Measurements from ENCODE around the gene FOXO1. TPM values are rescaled to one million over a fixed set of nuclear protein-coding genes. Genes with fewer than 3 reads are reported as not detected.
A peak's percentile ranks its signal among the peaks of the same experiment; 100 is the strongest.
"Not testable (repeated sequence)": the region's sequence is repeated elsewhere in the genome, so short reads cannot be mapped to it uniquely, and the experiment has no call there.

FOXO1 gene
- 14.6 TPM for total RNA-seq
- long read RNA-seq, full-length matches to known transcripts: 16 of 32 reads
- long read RNA-seq, partial matches to known transcripts: 6 of 32 reads
- long read RNA-seq, other reads (novel, unspliced or antisense): 10 of 32 reads

DNA sequence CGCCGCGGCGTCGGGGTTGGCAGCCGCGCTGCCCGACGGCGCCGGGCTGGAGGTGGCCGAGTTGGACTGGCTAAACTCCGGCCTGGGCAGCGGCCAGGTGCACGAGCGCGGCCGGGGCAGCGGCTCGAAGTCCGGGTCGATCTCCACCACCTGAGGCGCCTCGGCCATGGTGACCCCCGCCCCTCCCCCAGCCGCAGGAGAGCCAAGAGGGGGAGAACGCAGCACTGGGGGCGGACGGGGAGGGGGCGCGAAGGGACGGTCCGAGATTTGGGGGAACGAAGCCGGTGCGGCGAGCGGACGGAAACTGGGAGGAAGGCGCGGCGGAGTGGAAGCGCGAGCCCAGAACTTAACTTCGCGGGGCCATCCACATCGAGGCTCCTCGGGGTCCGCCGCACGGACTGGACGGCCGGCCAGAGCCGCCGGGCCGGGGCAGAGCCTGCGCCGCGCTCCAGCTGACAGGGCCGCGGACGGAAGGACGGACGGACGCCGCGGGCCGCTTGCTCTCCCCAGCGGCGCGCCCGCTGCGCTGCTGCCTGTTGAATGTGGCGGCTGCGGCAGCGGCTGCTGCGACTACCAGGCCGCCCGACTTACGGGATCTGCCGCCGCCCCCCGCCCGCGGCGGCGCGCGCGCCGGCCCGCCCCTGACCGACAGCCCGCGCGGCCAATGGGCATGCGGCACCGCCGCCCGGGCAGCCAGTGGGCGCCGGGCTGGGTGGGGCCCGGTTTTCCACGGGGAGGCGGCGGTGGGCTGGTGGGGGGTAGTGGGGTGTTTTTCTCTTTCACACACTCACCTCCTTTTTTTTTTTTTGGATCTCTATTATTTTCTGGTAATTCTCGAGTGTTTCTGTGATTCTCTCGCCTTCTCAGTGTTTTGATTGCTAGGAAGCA is at the start of gene FOXO1:
FOXO1 (minus strand) TSS at position 597 of the 888 bp plus-strand sequence; CDS start at position 168, 429 bp downstream.
- peak; percentile 93 for DNase-seq (ENCODE audit: low spot score)
- intact Hi-C loops (cut with DNase I): loop anchor here (2.0 to 5.0 kb wide), 4 partner anchors 79 to 474 kb away; no protein-coding TSS in a partner anchor

DNA sequence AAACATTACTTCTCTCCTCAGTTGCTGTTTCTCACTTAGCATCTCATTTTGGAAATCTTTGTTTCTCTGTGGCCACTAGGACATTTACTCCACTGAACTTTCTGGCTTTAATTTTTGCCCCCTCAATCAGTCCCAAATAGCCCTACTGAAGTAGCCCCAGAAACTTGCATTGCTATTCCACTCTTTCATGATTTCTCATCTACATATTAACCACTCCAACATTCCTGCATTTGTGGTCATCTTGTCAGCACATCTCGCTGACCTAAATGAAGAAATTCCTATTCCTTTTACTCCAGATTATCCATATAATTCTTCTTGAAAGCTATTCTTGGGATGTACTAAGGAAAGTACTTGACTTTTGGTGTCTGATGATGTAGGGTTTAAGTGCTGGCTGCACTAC is 48.0 kb upstream of the FOXO1 start:
- DNase-seq (ENCODE audit: low spot score); intact Hi-C loops (cut with DNase I): not testable (repeated sequence)

DNA sequence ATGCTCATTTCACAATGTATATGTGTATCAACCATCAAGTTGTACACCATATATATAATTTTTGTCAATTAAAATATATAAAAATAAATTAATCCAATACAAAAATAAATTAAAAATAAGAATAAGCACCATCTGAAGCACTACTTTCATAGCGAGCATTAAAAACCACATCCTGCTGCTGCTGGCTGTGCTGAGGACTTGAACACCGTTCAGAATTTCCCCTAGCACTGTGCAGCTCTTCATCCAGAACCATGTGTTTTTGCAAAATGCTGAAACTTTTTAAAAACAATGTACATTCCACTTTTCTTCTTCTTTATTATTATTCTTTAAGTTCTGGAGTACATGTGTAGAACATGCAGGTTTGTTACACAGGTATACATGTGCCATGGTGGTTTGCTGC is 40.0 kb upstream of the FOXO1 start:
- no peak for DNase-seq (ENCODE audit: low spot score)
- intact Hi-C loops (cut with DNase I): no loop called here

DNA sequence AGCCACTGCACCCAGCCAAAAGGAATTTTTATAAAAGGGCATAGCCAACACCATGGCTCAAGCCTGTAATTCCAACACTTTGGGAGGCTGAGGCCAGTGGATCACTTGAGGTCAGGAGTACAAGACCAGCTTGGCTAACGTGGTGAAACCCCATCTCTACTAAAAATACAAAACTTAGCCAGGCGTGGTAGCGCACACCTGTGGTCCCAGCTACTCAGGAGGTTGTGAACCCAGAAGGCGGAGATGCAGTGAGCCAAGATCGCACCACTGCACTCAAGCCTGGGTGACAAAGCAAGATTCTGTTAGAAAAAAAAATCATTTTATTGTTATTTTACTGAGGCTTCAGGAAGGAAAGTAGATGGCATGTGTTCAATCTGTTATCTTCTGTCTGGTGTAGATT is 31.3 kb upstream of the FOXO1 start:
- intact Hi-C loops (cut with DNase I): no loop called here
- DNase-seq (ENCODE audit: low spot score): no peak

DNA sequence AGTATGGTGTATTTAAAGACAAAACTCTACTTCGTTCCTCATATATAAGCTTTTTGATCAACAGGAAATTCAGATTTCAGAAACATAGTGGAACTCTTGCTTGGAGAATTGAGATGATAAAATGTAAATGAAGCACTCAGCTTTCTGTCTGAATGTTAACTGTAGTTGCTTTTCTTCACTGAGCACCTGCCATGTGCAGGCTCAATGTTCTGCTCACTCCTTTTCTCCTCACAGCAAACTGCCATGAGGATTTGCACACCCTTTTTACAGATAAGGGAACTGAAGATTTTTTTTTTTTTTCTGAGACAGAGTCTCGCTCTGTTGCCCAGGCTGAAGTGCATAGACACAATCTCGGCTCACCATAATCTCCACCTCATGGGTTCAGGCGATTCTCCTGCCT is 28.0 kb upstream of the FOXO1 start:
- no peak for DNase-seq (ENCODE audit: low spot score)
- intact Hi-C loops (cut with DNase I): no loop called here

DNA sequence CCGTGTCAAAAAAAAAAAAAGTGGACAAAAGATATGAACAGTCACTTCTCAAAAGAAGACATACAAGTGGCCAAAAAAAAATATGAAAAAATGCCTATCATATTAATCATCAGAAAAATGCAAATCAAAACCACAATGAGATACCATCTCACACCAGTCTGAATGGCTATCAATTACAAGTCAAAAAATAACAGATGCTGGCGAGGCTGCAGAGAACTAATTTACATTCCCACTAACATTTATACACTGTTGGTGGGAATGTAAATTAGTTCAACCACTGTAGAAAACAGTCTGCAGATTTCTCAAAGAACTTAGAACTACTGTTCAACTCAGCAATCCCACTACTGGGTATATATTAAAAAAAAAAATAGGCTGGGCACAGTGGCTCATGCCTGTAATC is 26.5 kb upstream of the FOXO1 start:
- intact Hi-C loops (cut with DNase I): no loop called here

DNA sequence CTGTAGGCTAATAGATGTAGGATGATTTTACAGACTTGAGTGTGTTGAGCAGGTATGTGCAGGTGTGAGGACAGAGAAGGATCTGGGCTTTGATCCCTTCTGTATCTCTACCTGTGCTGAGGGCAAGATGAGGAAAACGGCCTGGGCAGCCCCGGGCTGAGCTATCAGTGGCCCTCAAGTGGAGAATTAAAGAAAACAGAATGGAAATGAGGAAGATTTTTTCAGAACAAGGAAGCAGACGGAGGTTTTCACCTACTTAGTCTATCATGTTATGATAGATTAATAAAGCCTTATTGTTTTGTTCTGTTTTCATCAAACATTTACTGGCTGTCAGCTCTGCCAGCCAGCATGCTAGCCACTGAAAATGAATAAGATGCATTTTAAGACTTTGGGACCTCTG is 22.3 kb upstream of the FOXO1 start:
- intact Hi-C loops (cut with DNase I): loop anchor here (10.0 kb wide), 1 partner anchor 914 kb away; no protein-coding TSS in a partner anchor
- DNase-seq (ENCODE audit: low spot score): no peak

More for the DNA sequence above, 26.5 kb upstream of the FOXO1 start:
- no peak for DNase-seq (ENCODE audit: low spot score)

DNA sequence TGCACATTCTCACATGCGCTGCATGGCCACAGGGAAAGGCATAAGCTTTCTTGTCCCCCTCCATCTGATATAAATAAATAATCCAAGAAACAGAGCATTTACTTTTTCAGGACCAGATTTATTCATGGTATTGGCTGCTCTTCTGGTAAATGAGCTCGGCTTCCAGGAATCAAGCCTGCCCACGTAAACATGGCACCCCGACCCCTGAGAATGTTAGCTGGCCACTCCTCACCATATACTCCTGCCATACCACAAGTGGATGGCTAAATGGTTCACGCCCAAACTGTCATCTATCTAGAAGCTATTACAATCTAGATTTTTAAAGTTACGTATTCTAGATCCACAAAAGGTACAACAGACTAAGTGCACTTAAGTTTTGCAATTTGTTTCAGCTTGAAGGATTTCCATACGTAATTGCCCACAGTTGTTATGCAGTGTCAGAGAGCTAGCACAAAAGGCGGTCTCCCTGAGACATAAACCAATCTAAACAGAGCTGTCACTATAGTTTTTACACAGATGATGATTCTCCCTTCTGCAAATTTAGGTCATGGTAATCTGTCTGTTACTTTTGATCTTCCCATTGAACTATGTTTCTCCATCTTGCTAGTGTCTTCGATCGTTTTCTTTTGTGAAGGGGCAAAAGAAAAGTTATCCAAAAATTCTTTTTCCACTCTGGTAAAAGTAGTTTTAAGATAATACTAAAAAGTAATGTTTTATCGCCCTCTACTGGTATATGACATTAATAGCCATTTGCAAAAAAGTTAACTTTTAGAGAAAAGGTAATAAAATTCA is 16.2 kb upstream of the FOXO1 start:
- intact Hi-C loops (cut with DNase I): loop anchor here (2.0 to 10.0 kb wide), 4 partner anchors 612 to 990 kb away; no protein-coding TSS in a partner anchor

DNA sequence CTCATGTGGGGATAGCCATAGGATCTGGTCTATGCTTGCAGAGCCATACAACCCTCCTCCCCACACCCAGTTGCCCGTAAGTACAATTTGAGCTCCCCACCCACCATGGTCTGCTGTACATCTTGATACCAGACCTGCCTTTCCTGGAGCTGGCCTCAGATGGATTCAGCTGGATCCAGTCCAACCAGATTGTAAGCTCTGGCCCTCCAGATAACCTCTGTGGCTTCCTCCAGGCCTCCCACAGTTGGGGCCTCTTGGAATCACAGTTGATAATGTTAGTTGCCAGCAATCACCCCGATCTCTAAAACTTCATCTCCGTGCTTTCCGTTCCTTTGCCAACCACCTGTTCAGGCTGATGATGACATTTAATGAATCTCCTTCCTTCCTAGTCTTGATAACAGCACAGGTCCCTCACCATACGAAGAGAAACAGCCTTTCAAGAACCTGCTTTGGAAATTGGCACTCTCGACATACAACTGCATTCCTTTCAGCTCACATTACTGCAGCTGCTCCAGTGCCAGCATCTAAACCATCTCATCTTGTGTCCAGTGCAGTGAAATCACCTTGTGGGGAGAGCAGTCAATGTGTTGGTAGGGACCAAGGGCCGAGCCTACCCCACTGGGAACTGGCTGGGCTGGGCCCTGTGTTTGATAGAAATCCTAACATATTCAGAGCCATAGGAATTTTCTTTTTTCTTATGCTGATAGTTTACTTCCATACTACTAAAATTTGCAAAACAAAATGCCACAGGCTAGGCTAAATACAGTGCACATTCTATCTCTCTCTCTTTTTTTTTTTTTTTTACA is 15.1 kb upstream of the FOXO1 start:
- intact Hi-C loops (cut with DNase I): loop anchor here (2.0 to 10.0 kb wide), 4 partner anchors 611 to 989 kb away; no protein-coding TSS in a partner anchor
- no peak for DNase-seq (ENCODE audit: low spot score)

More for the DNA sequence above, 16.2 kb upstream of the FOXO1 start:
- DNase-seq (ENCODE audit: low spot score): no peak

DNA sequence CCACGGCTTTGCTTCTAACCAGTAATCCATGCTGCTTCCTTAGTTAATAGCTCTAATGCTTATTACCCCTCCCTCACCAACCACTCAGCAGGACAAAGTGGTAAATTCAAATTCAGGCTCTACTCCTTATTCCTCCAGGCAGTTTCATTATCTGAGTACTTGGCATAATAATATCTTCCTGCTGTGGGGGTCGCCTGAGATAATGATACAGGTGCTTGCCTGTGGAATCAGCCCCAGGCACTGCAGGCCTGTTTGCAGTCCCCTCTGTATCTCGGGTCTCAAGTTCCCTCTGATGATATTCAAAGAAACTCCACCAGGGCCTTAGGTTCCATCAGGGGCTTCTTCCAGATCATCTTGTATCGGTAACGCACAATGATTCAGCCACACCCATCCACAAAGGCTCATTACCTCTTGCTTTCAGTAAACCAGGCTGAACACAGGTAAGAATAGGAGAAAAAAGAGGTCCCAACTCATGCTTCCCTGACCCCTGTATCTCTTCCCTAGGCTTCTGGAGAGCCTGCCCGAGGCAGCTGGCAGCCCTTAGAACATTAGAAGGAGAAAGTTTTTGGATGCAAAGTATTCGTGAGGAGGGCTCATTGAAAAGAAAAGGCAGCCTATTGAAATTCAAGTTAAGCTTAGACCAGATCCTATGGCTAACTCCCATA is 14.3 kb upstream of the FOXO1 start:
- no peak for DNase-seq (ENCODE audit: low spot score)
- intact Hi-C loops (cut with DNase I): loop anchor here (5.0 to 10.0 kb wide), 3 partner anchors 738 to 988 kb away; no protein-coding TSS in a partner anchor

DNA sequence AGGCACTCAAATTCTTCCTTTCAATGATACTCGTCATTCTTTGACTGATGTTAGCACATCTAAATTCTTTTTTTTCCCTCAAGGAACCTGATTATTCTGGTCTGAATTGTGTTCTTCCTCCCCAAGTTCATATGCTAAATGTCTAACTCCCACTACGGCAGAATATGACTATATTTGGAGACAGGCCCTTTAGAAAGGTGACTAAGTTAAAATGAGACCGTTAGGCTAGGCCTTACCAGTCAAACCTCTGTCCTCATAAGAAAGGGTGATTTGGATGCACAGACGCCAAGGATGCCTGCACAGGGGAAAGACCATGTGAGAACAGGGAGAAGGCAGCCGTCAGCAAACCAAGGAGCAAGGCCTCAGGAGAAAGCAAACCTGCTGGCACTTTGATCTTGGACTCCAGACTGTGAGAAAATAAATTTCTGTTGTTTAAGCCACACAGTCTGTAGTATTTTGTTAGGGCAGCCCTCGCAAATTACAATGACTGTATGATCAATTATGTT is 13.1 kb upstream of the FOXO1 start:
- no peak for DNase-seq (ENCODE audit: low spot score)
- intact Hi-C loops (cut with DNase I): no loop called here

DNA sequence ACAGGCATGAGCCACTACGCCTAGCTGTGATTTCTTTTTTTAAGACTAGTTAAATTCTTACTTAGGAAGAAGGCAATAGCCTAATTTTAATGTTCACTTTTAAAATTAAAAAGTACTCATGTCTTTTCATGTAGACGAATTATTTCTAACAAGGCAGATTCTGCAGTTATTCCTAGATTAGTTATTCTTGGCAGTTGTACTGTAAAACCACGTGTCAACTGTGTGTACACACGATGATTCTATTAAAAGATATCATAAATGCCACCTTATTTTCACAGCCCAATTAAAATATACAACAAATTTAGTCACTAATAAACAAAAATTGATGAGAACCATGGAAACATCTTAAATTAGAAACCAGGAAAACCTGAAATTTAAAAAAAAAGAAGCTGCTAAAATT is 10.6 kb upstream of the FOXO1 start:
- DNase-seq (ENCODE audit: low spot score): no peak
- intact Hi-C loops (cut with DNase I): no loop called here

DNA sequence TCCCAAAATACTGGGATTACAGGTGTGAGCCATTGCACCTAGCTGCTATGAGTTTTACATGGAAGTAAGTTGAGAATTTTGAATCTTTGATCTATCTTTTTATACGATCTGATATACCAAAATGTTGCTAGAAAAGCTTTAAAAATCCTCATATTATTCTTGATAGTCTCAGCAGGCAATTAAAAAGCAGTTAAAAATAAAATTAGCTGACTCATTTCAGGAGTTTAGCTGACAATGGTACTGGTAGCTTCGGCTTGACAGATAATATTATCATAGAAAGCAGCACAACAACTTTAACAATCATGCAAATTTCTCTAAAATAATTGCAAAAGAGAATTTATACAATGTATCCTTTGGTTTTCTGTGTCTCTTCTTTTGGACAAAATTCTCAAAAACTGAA is 9.6 kb upstream of the FOXO1 start:
- intact Hi-C loops (cut with DNase I): no loop called here

DNA sequence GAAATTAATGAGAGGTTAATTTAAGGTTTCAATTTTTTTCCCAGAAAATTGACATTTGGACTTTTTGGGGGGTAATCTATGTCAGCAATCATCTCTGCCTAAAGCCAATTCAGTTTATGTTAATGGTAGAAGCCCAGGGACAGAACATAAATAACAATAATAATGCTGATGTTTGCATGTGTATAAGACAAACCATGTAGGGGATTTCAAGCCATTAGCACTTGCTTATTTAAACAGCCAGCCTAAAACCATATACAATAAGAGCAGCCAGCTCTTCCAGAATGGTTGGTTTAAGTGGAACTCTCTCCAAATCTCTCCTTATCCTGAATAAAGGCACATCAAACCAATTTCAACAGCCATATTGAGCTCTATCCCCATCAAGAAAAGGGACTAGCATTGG is 7.0 kb upstream of the FOXO1 start:
- DNase-seq (ENCODE audit: low spot score): no peak
- intact Hi-C loops (cut with DNase I): no loop called here

More for the DNA sequence above, 9.6 kb upstream of the FOXO1 start:
- no peak for DNase-seq (ENCODE audit: low spot score)

DNA sequence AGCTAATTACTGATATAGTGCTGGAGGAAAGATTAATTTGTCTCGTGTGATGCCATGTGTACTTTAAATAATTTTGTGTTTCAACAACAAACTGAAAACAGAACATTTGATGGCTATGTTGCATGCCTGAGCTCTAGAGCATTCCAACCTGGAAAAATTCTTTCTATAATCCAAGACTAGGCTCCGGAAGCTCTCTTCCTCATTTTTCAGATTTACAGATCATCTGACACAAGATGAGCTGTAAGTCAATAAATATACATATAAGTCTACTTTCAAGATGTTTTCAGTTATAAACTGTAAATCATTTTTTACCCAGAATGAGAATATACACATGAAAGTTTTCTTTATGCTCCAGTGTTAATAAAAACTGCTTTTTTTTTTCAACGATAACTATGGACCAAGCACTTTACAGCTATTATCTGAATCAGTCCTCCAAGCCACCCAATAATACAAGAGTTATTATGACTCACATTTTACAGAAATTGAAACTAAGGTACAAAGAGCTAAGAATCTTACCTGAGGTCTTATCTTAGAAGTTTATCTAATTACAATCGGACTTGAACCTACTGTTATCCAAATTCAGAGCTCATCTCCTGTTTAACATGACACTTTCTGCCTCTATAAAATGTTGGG is 6.4 kb upstream of the FOXO1 start:
- DNase-seq (ENCODE audit: low spot score): no peak
- intact Hi-C loops (cut with DNase I): no loop called here

DNA sequence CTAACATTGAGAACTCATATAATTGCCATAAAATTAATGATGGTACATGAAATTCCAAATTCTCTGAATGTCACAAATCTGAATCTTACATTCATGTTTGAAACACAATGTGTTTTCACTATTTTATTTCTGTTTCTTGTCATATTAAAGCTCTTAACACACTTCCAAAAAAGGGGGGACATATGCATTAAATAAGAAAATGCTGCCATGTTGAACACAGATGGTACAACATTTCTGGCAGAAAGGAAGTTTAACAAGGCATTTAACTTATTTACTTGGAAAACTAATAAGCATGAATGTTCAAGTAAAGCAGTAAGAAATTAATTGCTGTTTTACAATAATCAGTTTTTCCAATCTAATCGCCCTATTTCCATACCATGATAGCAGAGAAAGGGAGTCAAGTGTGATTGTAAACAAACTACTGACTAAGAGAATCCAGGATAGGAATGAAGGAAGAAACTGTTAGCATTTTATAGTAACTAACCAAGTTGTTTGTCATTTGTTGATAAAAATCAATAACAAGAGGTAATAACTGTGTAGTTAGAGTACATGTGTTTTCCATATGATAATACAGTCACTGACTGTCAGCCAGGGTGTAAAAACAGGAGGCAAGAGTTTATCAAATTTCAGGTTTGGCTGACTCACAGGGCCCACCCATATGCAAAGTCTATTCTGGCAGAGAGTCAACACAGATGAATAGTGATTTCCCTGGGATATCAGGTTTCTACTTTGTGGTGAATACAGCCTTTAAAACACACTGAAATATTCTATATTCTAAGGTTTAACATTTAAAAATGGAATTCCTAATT is 5.7 kb upstream of the FOXO1 start:
- DNase-seq (ENCODE audit: low spot score): no peak
- intact Hi-C loops (cut with DNase I): no loop called here

DNA sequence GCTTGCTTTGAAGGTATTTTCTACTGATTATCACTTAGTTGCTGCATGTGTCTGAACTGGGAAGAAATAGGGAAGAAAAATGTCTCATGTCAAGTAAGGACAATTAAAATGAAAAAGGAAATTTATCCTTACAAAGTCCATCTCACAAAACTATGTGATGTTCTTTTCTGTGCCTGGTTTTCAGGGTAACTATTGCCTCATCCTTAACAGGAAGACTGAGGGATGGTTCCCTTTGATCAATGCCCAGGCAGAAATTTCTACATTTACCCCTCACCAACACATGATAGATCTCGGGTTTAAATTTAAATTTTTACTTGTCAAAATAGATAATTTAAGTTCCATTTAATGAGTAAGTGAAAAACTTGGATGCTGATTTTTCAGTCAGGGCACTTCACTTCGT is 3.9 kb upstream of the FOXO1 start:
- DNase-seq (ENCODE audit: low spot score): no peak
- intact Hi-C loops (cut with DNase I): no loop called here
